Limb (tissue), 2 donors: ENCODE measurements around the gene ETS2.

Experiments used
- DNase-seq, 2 donors: peaks; one replicate each; pipeline ENCODE4 v3.0.0-alpha.2; 2016; ENCODE audit errors: extremely low spot score in 2 of 2

Gene ETS2

DNA sequence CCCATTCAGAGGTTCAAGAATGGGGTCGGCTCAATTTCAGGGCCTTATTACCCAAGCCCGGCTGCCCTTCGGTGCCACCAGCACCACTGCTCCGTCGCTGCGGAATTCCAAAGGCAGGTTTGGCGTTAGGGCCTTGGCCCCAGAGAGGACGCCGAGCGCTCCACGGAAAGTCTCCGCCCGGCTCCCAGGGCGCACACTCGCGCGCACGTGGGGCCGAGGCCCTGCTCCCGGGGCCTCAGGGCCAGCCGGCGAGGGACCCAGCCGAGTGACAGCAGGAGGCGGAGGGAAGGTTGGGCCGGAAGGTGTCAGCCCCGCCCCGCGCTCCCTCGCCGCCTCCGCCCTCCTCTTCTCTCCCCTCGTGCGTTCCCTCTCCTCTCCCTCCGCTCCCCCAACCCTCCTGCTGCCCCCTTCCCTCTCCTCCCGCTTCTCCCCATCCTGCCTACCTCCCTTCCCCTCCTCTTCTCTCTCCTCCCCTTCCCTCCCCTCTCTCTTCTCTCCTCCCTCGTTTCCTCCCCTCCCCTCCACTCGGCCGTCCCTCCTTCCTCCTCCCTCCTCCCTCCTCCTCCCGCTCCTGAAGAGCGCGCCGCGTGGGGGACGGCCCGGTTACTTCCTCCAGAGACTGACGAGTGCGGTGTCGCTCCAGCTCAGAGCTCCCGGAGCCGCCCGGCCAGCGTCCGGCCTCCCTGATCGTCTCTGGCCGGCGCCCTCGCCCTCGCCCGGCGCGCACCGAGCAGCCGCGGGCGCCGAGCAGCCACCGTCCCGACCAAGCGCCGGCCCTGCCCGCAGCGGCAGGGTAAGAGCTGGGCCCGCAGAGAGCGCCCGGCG is at the start of gene ETS2:
Gene ETS2, plus strand, starts transcription at position 602 of the 825 bp plus-strand sequence. CDS start 4,106 bp downstream, outside the sequence.
- peak; percentile 89 to 95 for DNase-seq

GRCh38 chr21:38756746-38757145 is 49.0 kb upstream of the ETS2 start:
- no peak for DNase-seq

DNA sequence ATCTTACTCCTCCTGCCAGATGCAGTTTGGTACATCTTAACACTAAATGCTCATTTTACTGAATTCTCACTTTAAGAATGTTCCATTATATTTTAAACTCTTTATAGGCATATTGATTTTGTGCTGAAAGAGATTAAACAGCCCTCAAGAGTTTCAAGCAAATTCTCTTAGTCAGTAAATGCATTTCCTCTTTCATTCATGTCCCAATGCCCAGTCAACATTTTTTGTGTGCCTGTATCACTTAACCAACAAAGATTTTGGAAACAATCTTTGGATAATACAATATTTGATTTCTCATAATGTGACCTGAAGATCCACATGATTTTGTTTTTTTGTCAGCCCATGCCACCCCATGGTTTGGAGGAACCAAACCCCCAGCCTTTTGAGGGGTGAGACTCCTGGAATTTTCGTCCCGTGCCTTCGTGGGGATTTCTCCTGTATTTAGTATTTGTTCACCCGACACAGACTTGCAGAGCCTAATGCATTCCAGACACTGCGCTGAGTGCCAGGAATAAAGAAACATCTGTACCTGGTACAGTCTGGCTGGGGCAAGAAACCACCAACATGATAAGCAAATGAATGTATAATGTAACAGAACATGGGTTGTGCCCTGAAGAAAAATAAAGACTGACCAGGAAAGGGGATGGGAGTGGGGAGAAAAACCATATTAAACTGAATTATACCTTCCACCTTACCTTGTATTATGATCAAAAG is 47.1 kb upstream of the ETS2 start:
- DNase-seq: no peak

- DNase-seq: no peak
Observed at GRCh38 chr21:38759413-38759812, 46.3 kb upstream of the ETS2 start.

- no peak for DNase-seq
Observed at GRCh38 chr21:38760017-38760761, 45.5 kb upstream of the ETS2 start.

- no peak for DNase-seq
Observed at GRCh38 chr21:38760762-38761155, 45.0 kb upstream of the ETS2 start.

- DNase-seq: peak in 1 of 2 donors; percentile 29
Observed at GRCh38 chr21:38761531-38761930, 44.2 kb upstream of the ETS2 start.

GRCh38 chr21:38765056-38765455 is 40.7 kb upstream of the ETS2 start:
- no peak for DNase-seq

DNA sequence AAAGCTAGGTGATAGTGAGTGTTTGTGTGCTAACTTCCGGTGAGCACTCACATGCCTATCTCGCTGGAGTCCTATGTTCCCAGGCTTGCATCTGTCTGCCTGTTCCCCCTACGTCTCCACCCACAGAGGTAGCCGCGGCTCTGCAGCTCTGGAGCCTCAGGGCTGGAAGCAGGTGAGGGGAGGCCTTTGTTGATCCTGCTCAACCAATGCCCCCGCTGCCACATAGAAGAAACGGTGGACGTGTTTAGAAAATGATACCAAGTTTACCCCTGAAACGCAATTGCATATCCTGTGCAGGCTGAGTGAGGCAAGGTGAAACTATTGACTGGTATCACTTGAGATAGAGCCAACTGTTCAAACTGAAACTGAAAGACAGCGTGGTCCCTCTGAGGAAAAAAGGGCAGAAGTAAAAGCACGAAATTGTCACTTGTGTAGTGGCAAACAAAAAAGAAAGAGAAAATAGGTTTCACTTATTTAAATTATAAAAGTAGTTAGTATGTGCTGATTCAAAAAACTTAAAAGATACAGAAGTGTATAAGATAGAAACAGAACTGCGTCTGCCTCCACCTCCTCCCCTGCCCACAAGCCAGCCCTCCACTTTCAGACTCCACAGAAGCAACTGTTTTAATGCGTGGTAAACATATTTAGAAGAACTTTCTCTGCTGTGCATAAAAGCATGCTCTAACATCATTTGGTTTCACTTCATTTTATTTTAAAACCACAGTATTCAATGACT is 38.6 kb upstream of the ETS2 start:
- DNase-seq: no peak

DNA sequence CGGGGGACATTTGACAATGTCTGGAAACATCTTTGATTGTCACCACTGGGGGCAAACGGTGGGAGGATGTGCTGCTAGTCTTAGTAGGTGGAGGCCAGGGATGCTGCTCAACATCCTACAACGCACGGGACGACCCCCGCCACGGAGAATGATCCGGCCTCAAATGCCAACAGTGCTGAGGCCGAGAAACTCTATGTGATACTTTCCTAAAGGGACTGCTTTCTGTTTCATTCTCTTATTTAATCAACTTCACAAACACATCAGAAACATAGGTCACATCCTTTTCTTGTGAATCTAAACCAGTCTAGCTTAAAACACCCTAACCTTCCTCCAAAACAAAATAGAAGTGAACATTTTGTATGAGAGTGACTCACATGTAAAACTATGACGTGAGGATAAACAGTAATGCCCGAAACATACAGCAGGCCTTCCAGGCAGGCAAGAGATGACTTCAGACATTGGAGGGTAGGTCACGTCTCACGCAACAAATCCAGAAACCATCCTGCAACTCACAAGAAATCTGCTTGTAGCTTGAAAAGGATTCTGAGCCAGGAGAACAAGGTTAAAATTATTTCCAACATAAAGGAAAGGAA is 37.2 kb upstream of the ETS2 start:
- DNase-seq: no peak

- peak in 1 of 2 donors; percentile 58 for DNase-seq
Observed at GRCh38 chr21:38769191-38769780, 36.4 kb upstream of the ETS2 start.

DNA sequence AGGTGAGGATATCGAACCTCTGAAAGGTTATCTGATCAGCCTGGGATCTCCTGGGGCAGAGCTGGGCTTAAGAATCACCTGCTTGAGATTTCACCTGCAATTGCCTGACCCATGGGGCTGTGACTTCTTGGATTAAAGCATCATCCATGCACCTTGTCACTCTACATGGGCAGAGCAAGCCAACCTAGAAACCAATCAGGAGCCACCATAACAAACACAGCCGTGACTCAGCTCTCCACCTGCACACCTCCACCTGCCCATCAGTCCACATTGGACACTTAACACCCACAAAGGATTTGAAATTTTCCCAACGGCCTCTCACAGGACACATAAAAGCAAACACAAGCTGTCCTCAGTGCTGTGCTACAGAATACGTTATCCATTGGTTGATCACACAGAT is 35.1 kb upstream of the ETS2 start:
- DNase-seq: no peak

GRCh38 chr21:38771536-38771935 is 34.2 kb upstream of the ETS2 start:
- DNase-seq: no peak

- DNase-seq: no peak
Observed at GRCh38 chr21:38772646-38773045, 33.1 kb upstream of the ETS2 start.

DNA sequence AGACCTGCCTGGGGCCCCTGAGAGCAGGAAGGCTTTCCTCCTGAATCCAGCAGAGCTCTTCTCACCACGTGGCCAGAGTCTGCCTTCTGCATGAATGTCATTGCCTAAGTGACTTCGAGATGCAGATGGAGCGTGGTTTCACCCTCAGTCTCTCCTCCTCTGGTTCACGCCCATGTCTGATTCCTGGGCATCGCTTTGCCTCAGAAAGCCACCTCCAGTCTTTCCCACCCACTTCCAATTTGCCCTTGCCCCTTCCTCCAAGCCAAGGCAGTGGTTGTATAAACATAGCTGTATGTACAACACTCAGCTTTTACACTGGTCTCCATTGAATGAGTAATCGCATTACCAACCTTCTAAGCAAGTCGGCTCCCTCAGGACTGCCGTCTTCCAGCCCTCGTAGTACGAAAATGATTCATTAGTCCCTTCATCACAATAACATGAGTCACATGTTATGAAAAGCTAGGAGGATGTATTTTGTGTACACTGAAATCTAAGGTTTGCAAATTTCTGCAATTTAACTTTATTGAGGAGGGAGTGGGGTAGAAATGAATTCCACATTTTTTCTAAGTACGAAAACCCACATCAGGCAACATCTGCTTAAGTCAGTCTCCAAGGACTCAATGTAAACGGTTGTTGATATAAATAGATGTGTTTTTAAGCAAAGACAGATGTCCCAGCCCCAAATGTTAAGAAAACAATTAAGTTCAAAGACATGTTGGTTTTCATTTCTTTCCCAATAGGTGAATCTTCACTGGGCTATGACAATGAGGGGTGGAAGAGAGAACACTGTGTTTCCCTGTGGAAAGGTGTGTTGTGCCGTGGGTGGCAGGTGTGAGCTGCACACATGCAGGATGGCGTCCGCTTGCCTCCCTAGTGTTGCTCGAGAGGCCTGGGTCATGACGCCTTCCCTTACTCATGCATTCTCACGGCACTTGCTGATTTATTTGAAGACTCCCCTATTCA is 32.3 kb upstream of the ETS2 start:
- DNase-seq: peak in 1 of 2 donors; percentile 73

DNA sequence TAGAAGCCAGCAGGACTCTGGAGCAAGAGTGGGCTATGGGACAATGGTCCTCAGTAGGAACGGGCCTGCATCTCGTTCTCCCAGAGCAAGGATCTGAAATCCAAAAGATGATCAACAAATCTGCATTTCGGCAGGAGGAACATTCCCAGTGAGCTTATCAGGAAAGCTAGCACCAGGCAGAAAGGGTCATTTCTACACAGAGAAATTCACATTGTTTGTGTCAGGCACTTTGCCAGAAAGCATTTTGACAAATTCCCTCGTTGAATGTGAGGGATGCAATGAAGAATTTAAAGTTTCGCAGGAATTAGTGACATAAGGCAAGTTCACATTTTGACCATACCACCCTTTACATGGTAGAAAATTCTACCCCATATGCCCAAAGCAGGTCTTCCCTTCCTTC is 31.6 kb upstream of the ETS2 start:
- no peak for DNase-seq

GRCh38 chr21:38774586-38775285 is 31.0 kb upstream of the ETS2 start:
- no peak for DNase-seq

DNA sequence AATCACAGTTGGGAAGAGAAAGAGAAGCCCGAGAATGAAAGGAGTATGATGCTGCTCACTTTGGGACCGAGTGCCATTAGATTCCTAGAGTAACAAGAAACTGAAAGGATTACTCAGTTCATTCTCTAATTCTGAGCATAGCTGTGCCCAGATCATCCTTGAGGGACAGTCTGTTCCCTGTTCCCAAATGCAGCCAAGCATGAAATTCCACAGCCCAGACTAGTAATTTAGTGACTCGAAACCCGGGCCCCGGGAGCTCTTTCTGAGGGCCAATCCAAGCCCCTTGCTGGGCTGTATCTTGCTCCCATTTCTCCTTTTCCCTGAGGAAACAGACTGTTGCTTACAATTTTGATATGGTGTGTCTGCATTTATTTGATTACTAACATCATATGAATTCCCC is 30.0 kb upstream of the ETS2 start:
- DNase-seq: no peak

- DNase-seq: no peak
Observed at GRCh38 chr21:38777015-38777414, 28.7 kb upstream of the ETS2 start.
